ENCODE data around the gene MICALL2.
A peak's percentile ranks its signal among the peaks of the same experiment; 100 is the strongest.

Gene MICALL2

GRCh38 chr7:1466524-1467271, 7.4 kb upstream of the MICALL2 start:
- DNase-seq = no peak

- no peak for DNase-seq
Measured at GRCh38 chr7:1464694-1465093, 5.4 kb upstream of the MICALL2 start.

- DNase-seq = no peak
Measured at GRCh38 chr7:1463676-1464223, 4.5 kb upstream of the MICALL2 start.

- DNase-seq = no peak
Measured at GRCh38 chr7:1461646-1462375, 2.5 kb upstream of the MICALL2 start.

DNA sequence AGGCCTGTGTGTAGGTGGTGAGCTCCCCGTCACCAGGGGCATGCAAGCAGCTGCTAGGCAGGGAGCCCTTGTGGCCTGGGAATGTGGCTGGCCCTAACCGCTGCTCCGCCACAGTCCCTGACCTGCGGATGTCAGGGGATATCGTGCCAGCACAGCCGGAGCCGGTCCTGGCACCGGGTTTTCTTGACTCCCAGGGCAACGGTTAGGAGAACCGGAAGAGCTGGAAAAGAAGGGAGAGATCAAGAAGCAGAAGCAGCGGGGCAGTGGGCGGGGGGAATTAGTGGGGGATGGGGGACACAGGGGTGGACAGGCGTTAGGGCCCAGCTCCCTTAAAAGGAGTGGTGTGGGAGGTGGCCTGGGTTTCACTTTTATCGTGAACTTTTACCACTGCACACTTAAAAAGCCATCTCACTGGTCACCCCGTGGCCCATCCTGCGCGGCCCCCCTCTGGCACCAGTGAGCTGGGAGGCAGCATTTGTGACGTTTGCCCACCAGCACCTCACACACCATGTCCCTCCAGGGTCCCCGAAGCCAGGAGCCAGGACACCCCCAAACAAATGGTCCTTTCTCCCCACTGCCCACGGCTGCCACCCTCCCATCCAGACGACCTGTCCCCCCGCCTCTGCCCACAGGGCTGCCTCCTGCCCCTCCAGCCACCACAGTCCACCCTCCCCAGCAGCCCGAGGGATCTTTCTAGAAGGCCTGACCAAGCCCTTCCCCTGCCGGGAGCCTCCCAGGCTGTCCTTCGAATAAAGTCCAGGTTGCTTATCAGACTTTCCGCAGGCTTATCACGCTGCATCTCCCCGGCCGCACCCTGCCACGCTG, 1.8 kb upstream of the MICALL2 start:
- DNase-seq = no peak

- no peak for DNase-seq
Measured at GRCh38 chr7:1459920-1460820, 900 bp upstream of the MICALL2 start.

- peak; percentile 97 for DNase-seq
Measured at GRCh38 chr7:1459512-1459892, 232 bp upstream of the MICALL2 start.

DNA sequence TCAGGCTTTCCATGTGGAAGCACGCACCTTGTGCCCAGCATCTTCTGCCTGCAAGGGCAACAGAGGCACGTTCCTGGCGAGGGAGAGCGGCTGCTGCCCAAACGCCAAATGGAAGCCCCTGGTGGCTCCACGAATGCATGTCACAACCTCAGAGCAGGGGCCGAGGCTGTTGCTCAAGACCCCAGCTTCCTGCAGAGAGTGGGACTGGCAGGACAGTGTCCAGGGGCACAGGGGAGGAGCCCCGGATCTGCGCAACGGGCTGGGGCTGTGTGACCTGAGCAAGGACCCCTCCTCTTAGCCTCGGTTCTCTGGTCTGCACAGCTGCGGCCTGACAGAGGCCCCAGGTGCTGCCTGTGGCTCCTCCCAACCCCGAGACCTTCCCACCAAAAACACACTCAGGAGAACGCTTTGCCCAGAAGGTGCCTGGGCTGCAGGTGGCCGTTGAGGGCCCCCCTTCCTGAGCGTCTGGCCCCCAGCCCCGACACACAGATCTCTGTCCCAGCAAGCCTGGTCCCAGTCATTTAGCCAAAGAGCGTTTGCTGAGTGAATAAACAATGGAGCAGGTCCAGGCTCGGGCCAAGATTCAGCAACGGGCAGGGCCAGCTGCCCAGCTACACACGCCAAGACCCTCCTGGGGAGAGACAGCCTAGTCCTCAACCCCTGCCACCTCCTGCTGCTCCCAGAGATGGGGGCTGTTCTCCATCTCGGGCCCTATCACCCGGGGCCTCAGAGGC, 1.2 kb downstream of the MICALL2 start:
- DNase-seq = no peak

- DNase-seq = no peak
Measured at GRCh38 chr7:1457059-1457948, 2.0 kb downstream of the MICALL2 start.

DNA sequence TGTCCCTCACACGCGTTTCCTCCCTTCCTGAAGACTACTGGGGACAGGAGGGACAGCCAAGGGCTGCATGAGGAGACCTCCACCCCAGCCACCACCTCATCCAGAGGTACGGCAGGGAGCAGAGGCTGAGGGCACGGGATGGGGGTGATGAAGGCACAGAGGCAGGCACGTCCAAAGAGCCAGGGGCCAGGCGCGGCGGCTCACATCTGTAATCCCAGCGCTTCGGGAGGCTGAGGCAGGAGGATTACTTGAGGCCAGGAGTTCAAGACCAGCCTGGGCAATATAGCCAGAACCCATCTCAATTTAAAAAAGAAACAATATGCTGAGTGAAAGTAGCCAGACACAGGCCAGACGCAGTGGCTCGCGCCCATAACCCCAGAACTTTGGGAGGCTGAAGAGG, 3.3 kb downstream of the MICALL2 start:
- no peak for DNase-seq

- DNase-seq = no peak
Measured at GRCh38 chr7:1455241-1455939, 3.9 kb downstream of the MICALL2 start.

DNA sequence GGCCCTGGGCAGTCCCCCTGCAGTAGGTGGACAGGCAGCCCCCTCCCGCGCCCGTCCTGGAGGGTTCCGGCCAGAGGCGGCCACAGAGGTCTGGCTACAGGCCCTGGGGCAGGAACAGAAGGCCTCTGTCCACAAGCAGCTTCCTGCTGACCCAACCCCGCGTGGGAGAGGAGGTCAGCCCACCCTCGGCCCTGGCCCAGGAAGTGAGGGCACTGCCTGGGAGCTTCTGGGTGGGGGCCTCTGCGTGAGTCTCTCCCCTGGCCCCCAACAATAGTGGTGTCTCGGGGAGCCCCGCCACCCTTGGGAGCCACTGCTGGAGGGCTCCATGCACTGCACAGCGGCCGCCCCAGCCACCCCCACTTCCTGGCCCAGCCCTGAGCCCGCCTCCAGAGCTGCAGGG, 4.7 kb downstream of the MICALL2 start:
- no peak for DNase-seq

DNA sequence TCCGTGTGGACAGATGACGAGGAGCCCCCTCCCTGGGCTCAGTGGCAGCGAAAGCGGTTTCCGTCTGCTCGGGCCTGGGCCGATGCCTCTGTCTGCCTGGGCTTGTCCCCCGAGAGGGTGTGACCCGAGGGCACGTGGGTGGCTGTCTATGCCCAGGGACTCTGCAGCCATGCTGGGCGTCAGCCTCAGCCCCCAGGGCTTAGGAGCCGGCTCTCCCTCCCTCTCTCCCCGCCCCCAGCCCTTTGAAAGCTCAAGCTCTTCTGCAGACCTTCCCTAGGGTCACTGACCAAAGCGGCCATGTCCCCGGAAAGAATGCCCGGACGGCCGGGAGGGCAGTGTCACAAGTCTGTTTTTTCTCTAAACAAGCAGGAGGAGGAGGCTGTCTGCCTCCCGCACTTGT, 7.1 kb downstream of the MICALL2 start:
- DNase-seq = no peak

DNA sequence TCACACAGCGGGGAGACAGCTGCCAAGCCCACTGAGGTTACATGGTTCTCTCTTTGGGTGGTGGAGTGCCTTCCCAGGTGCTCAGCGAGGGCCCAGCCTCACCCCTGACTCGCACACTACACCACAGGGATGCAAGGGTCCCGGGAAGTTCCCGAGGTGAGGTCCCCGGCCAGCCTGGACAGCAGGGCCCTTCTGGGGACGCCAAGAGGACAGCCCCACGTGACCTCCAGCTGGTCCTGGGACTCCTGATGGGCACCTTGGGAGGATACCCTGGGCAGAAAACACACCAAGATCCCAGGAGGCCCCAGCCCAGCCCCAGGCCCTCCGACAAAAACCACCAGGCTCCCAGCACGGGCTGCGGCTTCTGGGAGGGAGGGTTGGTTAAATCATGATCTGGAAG, 8.3 kb downstream of the MICALL2 start:
- no peak for DNase-seq

- no peak for DNase-seq
Measured at GRCh38 chr7:1450431-1450830, 8.8 kb downstream of the MICALL2 start.

DNA sequence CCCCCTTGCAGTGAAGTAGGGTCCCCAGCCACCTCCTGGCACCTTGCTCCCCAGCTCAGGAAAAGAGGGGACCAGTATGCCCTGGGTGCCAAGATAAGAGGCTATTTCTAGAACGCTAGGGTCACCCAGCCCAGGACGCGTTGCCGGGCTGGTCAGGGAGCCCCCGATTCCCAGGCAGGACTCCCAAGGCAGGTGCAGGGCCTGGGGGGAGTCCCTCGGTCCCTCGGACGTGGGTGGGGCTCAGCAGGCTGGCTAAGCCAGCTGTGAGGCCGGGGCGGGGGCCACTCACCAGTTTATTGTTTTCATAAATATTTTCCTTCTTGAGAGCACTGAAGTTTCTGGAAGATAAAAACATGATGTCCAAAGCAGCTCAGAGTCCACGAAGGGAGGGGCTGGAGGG, 9.3 kb downstream of the MICALL2 start:
- no peak for DNase-seq

- no peak for DNase-seq
Measured at GRCh38 chr7:1449501-1449900, 9.8 kb downstream of the MICALL2 start.

DNA sequence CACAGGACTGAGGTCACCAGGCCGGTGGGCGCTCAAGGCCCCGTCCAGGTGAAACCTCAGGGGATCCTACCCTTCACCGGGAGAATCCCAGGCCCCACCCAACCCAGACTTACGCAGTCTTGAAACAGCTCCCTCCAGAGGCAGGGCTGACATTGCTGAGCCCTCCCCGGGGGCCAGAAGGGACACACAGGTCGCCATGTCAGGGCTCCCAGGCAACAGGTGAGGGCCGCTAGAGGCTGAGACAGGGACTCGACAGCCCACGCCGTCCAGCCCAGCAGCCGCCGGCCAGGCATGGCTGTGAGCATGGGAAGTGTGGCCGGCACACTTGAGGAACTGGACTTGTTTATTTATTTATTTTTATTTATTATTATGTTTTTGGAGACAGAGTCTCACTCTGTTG, 10.3 kb downstream of the MICALL2 start:
- no peak for DNase-seq

GRCh38 chr7:1447551-1448244, 11.6 kb downstream of the MICALL2 start:
- DNase-seq = no peak

Measured in effector CD8-positive, alpha-beta T cell (primary cell).